ENCODE results near the gene PMPCA. TPM values are rescaled to one million over a fixed set of nuclear protein-coding genes. Genes with fewer than 3 reads are reported as not detected.

The PMPCA gene, protein sequence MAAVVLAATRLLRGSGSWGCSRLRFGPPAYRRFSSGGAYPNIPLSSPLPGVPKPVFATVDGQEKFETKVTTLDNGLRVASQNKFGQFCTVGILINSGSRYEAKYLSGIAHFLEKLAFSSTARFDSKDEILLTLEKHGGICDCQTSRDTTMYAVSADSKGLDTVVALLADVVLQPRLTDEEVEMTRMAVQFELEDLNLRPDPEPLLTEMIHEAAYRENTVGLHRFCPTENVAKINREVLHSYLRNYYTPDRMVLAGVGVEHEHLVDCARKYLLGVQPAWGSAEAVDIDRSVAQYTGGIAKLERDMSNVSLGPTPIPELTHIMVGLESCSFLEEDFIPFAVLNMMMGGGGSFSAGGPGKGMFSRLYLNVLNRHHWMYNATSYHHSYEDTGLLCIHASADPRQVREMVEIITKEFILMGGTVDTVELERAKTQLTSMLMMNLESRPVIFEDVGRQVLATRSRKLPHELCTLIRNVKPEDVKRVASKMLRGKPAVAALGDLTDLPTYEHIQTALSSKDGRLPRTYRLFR
- 10 to 100 TPM; 42.6 to 55.4 (median 50.2) TPM for polyA plus RNA-seq (ENCODE audit: insufficient read depth in 1 of 5, insufficient read length in 5 of 5, low replicate concordance in 1 of 5)
- long read RNA-seq, donor 1, transcript PMPCA-201 (13 exons, 2,174 nt): major isoform, 13 of 32 reads
- long read RNA-seq, donor 1, partial matches to known transcripts: 17 of 32 reads
- long read RNA-seq, donor 1, other reads (novel, unspliced or antisense): 0 of 32 reads
- long read RNA-seq, donor 2, transcript PMPCA-201 (13 exons, 2,174 nt): major isoform, 9 of 23 reads
- long read RNA-seq, donor 2, partial matches to known transcripts: 9 of 23 reads
- long read RNA-seq, donor 2, other reads (novel, unspliced or antisense): 0 of 23 reads
- long read RNA-seq, donor 3, transcript PMPCA-201 (13 exons, 2,174 nt): major isoform, 14 of 16 reads
- long read RNA-seq, donor 3, partial matches to known transcripts: 0 of 16 reads
- long read RNA-seq, donor 3, other reads (novel, unspliced or antisense): 0 of 16 reads
- long read RNA-seq, donor 4, partial matches to known transcripts: 0 of 5 reads
- long read RNA-seq, donor 4, other reads (novel, unspliced or antisense): 0 of 5 reads
- long read RNA-seq, donor 5, transcript PMPCA-201 (13 exons, 2,174 nt): major isoform, 17 of 26 reads
- long read RNA-seq, donor 5, partial matches to known transcripts: 0 of 26 reads
- long read RNA-seq, donor 5, other reads (novel, unspliced or antisense): 0 of 26 reads
- long read RNA-seq, donor 6, transcript PMPCA-201 (13 exons, 2,174 nt): major isoform, 10 of 33 reads
- long read RNA-seq, donor 6, partial matches to known transcripts: 21 of 33 reads
- long read RNA-seq, donor 6, other reads (novel, unspliced or antisense): 0 of 33 reads
- long read RNA-seq, donor 7, transcript PMPCA-201 (13 exons, 2,174 nt): major isoform, 17 of 20 reads
- long read RNA-seq, donor 7, partial matches to known transcripts: 0 of 20 reads
- long read RNA-seq, donor 7, other reads (novel, unspliced or antisense): 0 of 20 reads
- long read RNA-seq, donor 8, transcript PMPCA-201 (13 exons, 2,174 nt): major isoform, 6 of 8 reads
- long read RNA-seq, donor 8, partial matches to known transcripts: 0 of 8 reads
- long read RNA-seq, donor 8, other reads (novel, unspliced or antisense): 0 of 8 reads

DNA sequence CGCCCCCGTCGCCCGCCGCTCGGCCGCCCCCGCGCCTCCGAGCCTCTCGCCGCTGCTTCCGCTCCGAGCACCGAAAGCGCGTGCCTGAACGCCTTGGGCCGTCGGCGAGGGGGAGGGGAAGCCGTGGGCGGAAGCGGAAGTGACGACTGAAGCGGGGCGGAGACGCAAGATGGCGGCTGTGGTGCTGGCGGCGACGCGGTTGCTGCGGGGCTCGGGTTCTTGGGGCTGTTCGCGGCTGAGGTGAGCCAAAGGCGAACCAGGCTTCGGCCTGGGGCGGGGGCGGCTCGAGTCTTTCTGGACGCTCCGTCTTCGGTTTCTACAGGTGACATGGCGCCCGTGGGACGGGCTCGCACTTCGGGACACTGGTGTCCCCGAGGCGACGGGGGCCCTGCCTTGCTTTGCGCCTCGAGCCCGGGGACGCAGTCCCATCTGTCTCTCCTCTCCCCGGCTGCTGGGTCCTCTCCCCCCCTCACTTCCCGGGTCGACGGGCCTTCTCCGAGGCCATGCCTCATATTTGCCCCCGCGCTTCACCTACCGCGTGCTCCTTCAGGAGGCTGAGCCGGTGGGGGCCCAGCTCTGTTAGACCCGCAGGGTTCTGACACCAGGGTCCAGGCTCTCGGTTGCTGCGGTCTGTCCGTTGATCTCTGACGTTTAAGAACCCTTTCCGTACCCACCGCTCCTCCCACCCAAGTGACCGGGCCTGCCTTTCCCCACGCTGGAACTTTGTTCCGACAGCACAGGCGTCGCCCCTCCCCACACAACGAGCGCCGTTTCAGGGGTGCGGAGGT lies at the start of gene PMPCA, which contains the start of gene ENTR1:
PMPCA (plus strand) TSS at position 159 of the 788 bp plus-strand sequence; CDS start at position 170, 11 bp downstream.
ENTR1 (minus strand) TSS at position 115 of the 788 bp plus-strand sequence. CDS start 217 bp downstream, outside the sequence.
- DNase-seq: peak; percentile 87

DNA sequence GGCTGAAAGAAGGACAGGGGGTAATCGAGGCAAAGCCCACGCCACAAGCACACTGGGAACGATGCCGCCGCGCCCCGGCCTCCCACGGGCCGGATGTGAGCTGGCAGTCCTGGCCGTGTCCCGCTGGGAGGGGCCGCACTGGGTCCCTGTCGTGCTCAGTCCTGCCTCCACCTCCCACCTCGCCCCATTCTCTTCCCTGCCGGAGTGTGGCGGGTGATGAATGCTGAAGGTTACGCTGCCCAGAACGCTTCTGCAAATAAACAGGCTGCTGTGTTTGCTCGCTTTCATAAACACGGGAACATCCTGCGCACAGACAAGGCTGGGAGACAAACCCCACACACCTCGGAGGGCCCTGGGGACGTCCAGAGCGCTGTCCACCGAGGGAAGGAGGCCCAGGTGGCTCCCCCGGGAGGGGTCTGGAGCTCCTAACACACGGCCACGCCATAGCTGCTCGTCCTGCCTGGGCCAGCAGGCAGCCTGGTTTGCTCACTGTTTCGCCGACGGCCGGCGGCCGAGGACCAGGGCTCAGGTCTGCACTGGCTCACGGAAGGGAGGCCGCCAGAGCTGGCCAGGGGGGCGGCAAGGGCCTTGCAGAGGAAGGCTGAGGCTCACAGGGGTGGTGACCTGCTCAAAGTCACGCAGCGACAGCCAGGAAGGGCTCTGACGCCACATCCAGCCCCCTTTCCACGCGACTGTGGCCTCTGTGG lies 49.3 kb upstream of the PMPCA start:
- no peak for DNase-seq

DNA sequence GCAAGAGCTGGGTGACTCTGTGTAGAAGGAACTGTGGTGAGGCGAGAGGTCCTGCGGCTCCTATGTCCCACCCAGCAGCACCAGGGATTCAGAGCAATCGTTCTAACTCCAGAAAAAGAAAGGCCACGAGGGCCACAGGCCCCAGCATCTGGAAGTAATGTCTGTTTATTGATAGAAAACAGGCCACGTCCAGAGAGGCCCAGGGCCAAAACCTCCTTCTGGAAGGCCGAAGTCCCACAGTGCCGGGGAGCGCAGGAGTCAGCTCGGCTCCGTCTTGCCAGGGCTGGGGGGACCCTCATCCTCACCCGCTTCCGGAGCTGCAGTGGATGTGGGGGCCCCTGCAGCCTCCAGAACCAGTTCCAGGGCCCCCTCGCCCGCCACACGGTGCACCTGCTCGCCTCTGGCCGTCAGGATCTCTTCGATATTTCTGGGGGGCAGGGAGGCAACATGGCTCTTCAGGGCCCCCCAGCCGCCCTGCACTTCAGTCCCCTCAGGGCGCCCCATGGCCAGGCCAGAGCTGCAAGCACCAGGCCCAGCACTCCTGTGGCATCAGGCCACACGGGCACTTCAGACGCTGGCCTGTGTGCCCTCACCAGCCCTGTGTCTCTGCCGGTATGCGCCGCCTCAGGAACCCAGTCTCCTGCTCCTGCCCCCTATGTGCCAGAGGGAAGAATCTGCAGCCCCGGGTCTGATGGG lies 48.6 kb upstream of the PMPCA start:
- DNase-seq: no peak

DNA sequence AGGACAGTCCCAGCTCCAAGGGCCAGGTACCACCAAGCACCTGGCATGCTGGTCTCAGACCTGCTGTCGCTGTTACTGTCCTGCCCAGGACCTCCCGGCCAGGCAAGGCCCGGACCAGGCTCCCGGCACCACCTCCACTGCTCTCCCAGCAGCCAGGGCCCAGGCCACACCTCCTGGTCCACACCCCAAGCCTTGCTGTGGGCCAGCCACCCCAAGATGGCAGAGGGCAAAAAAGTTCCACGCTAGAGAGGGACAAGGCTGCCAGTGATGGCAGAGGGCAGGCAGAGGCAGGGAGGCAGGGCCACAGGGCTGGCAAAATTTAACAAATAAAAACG lies 48.0 kb upstream of the PMPCA start:
- DNase-seq: no peak

DNA sequence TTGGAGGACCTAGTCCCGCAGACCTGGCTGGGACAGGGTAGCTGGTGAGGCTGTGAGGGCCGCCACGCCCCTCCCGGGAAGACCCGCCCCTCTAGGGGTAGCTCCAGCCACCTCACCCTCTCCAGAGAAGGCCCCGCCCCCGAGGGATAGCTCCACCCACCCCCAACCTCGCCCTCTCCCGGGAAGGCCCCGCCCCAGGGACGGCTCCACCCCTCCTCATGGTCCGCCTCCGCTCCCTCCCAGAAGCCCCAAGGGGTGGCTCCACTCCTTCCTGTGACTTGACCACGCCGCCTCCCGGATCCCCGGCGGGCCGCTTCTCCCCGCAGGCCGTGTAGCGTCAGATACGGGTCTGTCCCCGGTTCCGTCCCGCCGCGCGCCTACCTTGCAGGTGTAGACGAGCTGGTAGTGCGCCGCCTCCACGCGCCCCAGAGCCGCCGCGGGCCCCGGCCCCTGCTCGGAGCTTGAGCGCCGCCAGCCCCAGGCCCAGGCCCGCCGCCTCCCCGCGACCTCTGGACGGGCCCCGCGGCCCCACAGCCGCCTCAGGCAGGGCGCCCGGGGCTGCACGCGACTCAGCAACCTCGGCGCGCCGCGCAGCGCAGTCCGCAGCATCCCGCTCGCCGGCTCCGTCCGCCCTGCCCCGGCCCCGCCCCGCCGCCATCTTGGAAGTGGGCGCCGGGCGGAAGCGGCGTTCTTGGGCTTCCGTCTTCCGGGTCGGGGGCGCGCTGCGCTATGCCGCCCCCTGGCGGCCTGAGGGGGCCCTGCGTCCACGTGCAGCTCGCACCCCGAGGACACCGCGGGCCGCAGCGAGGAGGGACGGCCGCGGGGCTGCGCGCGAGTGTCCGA lies 47.1 kb upstream of the PMPCA start, which contains the start of gene DNLZ:
DNLZ (minus strand) TSS at position 639 of the 843 bp plus-strand sequence; CDS start at position 609, 30 bp downstream.
- peak; percentile 88 to 89 for DNase-seq

DNA sequence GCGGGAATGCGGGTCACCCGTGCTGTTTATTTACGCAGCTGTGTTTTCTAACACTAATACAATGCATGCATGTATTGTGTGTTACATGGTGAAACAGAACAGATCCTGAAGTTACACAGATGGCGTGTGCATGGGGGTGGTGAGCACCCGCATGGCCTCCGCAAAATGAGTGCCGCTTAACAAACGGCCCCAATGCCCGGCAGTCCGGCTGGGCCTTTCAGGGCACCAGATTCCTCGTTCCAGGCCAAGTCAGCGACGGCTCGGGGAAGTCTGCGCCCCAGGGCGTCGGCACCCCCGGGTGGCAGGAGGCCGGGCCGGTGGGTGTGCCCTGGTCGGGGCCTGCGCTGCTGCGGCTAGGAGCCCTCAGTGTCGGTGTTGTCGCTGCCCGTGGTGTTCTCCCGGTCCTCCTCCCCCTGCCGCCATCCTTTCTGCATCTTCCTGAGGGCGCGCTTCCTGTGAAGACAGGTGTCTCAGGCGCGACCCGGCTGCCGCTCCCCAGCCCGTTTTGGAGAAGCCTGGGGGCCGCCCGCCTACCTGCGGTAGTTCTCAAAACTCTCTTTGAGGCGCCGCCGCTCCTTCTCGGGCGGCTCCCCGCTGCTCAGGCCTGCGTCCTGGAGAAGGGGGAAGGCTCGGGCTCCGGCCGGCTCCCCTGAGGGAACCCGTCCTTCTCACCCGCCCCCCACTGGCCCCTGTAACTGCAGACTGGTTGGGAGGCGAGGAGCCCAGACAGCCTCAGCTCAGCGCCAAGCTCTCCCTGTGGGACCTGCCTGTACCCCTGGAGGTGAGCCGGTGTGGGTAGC lies 46.3 kb upstream of the PMPCA start:
- no peak for DNase-seq

DNA sequence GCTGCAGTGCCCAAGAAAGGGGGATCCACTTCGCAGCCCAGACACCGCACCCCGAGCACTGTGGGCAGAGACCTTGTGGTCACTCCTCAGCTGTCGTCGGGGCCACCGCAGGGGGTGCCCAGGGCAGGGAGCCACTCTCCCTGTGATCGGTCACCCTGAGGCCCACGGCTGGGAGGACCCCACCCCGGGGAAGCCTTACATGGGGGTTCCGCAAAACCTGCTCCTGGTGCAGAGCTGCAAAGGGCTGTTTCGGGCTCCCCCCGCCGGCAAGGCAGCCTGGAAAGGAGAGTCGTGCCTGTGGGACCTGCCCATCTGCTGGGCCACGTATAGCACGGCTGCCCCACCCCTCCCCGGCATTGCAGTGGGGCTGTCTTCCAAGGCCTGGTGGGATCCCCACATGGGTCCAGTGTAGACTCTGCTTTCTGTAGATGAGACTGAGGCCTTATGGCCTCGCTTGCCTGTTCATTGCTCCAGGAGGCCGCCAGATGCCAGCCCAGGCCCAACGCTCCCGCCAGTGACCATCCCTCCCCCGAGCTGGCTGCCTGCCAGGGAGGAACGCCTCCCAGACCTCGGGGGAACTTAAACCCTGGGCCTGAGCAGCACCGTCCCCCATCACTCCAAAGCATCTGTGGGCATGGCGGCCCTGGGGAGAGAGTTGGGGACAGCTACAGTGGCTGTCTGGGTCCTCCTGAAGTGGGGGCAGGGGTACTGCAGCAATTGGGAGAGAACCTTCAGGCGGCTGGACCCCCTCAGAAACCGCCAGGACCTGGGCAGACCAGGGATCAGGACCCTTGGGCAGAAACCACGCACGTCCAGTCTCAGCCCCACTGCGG lies 45.3 kb upstream of the PMPCA start:
- DNase-seq: no peak

DNA sequence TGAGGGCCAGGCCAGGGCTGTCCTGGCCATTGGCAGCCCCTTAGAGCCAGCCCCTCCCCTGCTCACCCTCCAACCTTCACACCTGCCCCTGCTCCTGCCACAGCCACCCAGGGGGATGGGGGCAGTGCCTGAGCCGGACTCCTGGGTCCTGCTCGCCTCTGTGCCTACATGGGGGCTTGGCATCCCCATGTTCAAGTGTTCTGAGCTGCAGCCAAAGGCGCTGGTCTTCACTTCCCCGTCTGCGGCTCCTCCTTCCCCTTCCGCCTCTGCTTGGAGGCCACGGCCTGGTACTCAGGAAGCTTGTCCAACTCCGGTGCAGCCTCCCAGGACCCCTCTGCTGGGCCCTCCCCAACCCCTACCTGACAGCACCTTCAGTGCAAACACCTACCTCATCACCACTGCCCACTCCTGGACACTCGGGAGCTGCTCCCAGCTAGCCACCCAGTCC lies 44.7 kb upstream of the PMPCA start:
- DNase-seq: no peak

DNA sequence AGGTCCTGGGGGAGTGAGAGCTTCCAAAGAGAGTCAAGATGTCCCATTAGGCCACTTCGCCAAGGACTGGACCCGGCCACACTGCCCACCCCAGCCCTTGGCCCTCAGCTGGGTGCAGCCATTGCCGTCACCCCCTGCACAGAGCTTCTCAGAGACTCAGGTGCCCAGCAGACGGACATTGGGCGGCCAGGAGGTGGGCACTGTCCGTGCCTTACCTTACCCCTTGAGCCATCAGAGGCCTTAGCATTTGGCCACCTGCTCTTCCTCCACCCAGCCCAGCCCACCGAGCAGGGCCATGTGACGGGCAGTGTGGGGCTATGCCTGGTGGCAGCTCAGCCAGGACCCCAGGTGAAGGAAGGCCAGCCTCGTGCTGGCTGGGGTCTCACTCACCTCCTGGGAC lies 43.6 kb upstream of the PMPCA start:
- no peak for DNase-seq

DNA sequence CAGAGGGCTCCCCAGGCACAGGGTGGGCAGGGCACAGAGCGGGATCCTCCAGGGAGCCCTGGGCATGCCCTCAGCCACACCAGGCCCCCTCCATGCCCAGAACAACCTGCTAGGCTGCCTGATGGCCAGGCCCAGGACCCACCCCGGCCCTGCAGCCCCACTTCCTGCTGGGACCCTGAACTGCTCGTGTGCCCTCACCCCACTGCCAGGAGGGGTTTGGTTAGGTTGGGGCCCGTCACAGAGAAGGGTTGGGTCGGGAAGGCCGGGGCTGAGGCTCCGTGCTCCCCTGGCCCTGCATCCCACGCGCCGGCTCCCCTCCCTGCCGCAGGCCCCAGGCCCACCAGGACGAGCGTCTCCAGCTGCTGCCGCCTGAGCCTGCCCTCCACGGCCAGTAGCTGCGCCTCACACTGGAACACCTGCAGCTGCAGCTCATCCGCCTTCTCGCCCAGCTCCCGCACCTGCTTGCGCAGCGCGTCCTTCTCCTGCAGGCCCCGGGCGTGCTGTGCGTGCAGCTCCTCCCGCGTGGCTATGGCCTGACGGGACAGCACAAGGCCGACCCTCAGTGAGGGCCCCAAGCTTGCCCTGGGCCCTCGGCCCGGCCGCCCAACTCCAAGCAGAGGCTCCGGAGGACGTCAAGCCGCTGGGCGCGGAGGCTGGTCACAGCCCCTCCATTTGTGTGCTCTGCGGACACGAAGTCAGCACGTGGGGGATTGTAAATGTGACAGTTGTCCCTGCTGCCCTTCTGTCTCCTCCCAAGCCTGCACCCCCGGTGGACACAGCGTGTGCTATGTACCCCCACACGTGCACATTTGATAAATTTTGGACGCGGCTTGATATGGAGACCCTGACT lies 42.9 kb upstream of the PMPCA start:
- DNase-seq: no peak

DNA sequence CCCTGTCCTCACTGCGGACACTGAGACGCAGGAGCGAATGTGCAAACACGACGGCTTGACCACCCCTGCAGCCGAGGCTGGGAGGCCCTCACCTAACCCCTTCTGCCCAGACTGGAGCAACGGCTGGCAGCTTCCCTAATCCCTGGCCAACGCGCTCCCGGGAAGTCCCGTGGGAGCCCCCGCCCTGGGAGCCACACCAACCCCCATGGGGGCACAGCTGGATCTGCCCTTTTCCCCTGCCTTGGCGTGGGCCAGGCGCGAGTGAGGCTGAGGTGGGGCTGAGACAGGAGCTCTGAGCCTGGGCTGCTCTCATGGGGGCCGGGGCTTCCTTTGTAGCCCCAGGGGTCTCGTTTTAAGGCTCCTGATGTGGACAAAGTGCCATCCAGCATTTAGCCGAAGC lies 42.3 kb upstream of the PMPCA start:
- DNase-seq: no peak

DNA sequence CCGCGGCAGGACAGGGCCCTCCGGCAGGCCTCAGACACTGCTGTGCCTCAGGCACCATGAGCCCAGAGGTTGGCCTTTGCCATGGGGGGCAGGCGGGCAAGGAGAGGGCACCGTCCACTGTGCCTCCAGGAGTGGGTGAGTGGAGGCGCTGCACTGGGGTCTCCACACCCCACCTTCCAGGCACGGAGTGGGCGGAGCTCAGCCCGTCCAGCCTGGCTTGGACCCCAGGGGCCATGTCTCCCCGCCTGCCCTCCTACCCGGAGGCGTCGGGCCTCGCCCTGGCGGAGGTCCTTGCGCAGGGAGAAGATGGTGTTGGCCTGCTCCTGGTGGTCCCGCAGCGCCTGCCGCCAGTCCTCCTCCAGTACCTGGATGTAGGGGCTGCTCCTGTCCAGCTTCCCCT lies 40.4 kb upstream of the PMPCA start:
- DNase-seq: no peak

DNA sequence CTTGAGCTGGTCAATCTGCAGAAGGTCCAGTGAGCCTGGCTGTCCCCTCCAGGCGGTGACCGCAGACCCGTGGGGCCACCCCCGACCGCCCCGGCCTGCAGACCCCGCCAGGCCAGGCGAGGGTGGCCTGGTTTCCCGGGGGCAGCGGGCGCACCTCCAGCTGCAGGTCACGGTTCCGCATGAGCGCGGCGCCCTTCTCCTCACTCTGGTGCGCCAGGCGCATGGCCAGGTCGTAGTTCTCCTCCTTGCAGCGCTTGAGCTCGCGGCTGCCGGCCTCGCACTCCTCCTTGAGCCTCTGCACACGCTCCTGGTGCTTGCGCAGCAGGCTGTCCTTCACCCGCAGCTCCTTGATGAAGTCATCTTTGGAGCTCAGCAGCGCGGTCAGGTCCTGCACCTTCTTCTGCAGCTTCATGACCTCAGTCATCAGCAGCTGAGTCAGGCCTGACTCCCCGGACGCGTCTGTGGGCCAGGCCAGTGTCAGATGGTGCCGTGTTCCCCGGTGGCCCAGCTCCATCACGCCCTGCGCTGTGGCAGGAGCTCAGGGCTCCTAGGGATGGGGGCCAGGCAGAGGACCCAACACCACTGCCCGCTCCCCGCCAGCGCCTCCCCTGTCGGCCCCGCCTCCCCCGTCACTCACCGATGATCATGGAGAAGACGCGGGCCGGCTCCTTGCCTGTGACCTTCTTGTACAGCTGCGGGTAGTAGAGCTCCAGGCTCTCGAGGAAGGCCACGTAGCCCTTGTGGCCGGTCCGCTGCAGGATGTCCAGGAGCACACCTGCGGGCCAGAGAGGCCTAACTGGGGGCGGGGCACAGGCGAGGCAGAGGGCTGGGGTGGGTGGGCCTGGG lies 39.5 kb upstream of the PMPCA start:
- no peak for DNase-seq

DNA sequence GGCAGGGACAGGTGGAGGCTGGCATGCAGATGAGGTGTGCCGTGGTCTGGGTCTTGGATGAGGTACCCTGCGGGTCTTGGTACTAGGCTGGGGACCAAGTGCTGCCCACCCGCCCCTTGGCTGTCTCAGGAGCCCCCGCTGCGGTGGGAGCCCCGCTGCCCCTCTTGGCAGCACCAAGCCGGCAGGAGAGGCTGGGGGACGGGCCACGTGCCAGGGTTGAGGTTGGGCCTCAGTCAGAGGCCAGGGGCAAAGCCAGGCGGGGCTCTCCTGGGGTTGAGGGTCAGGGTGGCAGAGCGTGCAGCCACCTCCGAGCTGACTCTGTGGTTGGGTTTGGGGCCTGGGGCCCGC lies 39.0 kb upstream of the PMPCA start:
- no peak for DNase-seq

All from right lung (tissue), 10 donors.